HG02623 (cell line): ENCODE results near the gene CREBL2.

Experiments
- ATAC-seq: cut with Tn5 transposase; IDR thresholded peaks from one replicate; pipeline ENCODE4 v1.9.1; 2021; ENCODE audit warnings: moderate library complexity; ENCODE audit not compliant: unreplicated experiment

The CREBL2 gene

GRCh38 chr12:12671850-12672660 is 60.4 kb downstream of the CREBL2 start:
- ATAC-seq: no peak

GRCh38 chr12:12673296-12673695 is 61.6 kb downstream of the CREBL2 start:
- ATAC-seq: no peak

- ATAC-seq: no peak
Measured at GRCh38 chr12:12676605-12677004, 64.9 kb downstream of the CREBL2 start.

GRCh38 chr12:12681061-12681765 is 69.5 kb downstream of the CREBL2 start:
- no peak for ATAC-seq

- ATAC-seq: no peak
Measured at GRCh38 chr12:12682284-12682683, 70.6 kb downstream of the CREBL2 start.

GRCh38 chr12:12683136-12683697 is 71.5 kb downstream of the CREBL2 start:
- ATAC-seq: no peak

- ATAC-seq: no peak
Measured at GRCh38 chr12:12683725-12684124, 72.0 kb downstream of the CREBL2 start.

- no peak for ATAC-seq
Measured at GRCh38 chr12:12684375-12685106, 72.9 kb downstream of the CREBL2 start.

- ATAC-seq: no peak
Measured at GRCh38 chr12:12685305-12685704, 73.6 kb downstream of the CREBL2 start.

- ATAC-seq: no peak
Measured at GRCh38 chr12:12686472-12686871, 74.8 kb downstream of the CREBL2 start.

- no peak for ATAC-seq
Measured at GRCh38 chr12:12686925-12687324, 75.2 kb downstream of the CREBL2 start.

- ATAC-seq: no peak
Measured at GRCh38 chr12:12689647-12690300, 78.1 kb downstream of the CREBL2 start.

GRCh38 chr12:12691549-12691948 is 79.9 kb downstream of the CREBL2 start:
- ATAC-seq: no peak

GRCh38 chr12:12693111-12693671 is 81.5 kb downstream of the CREBL2 start:
- no peak for ATAC-seq
